Ramos (cell line): ENCODE results near the gene PPP2R2D.
"Not testable (repeated sequence)": the region's sequence is repeated elsewhere in the genome, so short reads cannot be mapped to it uniquely, and the experiment has no call there.

ENCODE experiments used
- in situ Hi-C: fragments of 300-500 bp; cut with MboI; formaldehyde crosslinking; loops from one replicate; pipeline ENCODE4 v1.14.3; 2022; ENCODE audit warnings: low sequenced_read_pairs; ENCODE audit not compliant: unreplicated experiment

The PPP2R2D gene

DNA sequence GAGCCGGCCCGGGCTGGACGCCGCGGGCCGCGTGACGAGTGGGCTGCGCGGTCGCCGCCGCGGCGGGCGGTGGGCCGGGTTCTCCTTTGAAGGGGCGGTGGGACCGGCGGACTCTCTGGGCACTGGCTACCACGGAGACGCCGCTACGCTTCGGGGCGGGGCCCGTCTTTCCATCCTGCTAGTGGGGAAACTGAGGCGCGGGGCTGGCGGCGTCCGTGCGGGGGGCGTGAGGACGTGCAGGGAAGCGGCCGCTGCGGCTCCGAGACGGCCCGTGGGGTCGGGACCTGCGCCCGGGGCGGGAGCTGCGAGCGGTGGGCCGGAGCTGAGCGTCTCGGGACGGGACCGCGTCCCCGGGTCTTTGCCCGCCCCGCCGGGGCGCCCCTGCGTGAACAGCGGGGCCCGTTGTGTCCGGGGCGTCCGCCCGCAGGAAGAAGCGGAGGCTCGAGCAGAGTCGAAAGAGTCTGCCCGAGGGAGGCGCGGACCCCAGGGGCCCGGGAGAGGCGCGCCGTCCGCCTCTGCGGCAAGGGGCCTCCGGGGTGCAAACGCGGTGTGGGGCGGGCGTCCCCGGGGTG lies 81.5 kb downstream of the PPP2R2D start:
- in situ Hi-C loops, result no loop called here

DNA sequence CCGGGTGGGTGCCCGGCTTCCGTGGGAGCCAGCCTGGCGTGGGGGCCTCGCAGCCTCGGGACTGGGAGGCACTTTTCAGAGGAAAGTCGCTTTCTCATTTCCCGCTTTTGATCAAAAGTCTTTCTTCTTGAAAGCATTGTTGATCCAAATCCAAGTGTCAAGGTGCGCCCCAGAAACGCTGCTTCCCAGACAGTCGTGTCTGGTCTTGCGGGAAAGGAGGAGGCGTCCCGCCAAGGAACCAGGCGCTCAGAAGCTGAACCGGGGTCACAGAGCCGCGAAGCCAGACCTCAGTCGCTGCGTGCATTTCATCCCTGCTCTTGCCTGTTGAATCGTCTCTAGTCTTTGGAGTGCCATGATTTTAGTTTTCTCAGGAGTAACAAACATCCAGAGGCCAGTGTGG lies 82.0 kb downstream of the PPP2R2D start:
- in situ Hi-C loops, result no loop called here

DNA sequence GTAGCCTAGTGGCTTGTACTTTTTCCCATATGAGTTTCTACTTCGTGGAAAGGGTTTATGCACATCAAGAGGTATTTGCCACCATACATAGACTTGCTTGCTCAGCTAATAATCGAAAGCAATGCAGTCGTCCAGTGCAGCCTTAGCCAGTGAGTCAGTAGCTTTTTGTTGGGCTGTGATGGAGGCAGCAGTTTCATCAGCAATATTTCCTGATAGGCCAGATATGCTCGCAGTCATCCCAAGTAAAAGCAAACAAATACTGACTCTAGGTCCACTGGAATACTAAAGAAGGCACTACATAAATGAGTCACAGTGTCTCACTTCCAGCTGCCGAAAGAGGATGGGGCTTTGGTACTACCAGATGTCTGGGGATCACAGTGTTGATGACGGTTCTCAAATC lies 83.0 kb downstream of the PPP2R2D start:
- in situ Hi-C loops, result no loop called here

DNA sequence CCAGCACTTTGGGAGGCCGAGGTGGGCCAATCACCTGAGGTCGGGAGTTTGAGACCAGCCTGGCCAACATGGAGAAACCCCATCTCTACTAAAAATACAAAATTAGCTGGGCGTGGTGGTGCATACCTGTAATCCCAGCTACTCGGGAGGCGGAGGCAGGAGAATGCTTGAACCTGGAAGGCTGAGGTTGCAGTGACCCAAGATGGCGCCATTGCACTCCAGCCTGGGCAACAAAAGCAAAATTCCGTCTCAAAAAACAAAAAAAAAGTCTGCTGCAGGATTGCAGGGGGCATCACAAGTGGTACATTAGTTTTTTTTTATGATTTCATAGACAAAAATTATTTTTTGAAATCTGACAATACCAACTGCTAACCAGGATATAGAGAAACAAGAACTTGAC lies 86.0 kb downstream of the PPP2R2D start:
- in situ Hi-C loops, result not testable (repeated sequence)

- in situ Hi-C loops, result not testable (repeated sequence)
Measured at GRCh38 chr10:131987301-131987700, 86.5 kb downstream of the PPP2R2D start.

DNA sequence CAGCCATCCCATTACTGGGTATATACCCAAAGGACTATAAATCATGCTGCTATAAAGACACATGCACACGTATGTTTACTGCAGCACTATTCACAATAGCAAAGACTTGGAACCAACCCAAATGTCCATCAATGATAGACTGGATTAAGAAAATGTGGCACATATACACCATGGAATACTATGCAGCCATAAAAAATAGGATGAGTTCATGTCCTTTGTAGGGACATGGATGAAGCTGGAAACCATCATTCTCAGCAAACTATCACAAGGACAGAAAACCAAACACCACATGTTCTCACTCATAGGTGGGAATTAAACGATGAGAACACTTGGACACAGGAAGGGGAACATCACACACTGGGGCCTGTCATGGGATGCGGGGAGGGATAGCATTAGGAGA lies 87.0 kb downstream of the PPP2R2D start:
- in situ Hi-C loops, result not testable (repeated sequence)

- in situ Hi-C loops, result no loop called here
Measured at GRCh38 chr10:131991726-131992125, 90.9 kb downstream of the PPP2R2D start.

DNA sequence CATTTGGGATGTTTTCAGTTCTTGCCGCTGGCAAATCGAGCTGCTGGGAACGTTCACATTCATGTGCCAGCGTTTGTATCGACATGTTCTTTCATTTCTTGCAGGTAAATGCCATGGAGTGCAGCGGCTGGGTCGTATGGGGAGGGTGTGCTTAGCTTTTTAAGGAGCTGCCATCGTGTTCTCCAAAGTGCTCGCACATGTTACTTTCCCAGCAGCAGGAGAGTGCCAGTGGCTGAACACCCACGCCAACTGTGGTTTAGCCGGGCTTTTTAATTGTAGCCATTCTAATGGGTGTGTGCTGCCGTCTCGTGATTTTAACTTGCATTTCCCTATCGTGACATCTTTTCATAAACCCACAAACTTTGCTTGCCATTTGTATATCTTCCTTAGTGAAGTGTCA lies 92.5 kb downstream of the PPP2R2D start:
- in situ Hi-C loops, result no loop called here

GRCh38 chr10:131994435-131994834 lies 93.6 kb downstream of the PPP2R2D start:
- in situ Hi-C loops, result no loop called here

DNA sequence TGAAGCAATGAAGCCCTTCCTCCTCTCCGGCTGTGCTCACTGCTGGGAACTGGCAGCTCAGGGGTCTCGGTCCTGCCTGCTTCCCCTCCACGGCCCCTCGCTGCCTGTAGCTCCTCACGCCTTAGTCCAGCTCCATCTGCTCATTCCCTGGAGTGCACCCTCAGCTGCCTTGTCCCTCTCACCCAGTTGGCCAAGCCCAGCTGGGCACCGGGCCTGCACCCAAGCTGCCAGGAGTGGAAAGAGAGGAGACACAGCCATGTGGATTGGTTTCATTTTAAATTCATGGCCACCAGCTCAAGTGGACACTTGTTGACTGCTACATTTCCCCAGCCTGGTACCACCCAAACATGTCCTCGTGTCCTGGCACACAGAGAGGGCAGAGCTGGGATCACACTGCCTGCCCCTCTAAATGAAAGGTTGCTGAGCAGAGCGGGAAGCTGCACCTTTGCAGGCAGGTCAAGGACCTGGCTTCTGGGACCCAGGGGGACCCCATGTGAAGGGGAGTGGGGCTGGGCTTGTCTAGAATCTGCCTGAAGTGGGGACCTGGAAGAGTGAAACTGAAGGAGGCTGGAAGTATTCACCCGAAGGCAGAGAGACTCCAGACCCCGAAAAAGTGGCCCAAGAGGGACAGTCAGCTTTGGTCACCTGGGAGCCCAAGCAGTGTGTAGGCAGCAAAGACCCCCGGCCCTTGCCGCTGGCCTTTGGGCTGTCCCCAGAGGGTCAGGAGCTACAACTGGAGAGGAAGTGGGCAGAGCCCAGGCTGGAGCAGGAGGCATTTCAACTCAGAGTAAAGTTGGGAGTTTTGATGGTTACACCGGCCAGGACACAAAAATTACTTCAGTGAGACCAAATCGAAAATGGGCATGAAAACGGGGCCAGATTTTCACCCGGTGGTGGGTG lies 95.9 kb downstream of the PPP2R2D start:
- in situ Hi-C loops, result no loop called here

GRCh38 chr10:131997366-131998049 lies 96.7 kb downstream of the PPP2R2D start:
- in situ Hi-C loops, result no loop called here

- in situ Hi-C loops, result no loop called here
Measured at GRCh38 chr10:131998050-131998844, 97.4 kb downstream of the PPP2R2D start.

DNA sequence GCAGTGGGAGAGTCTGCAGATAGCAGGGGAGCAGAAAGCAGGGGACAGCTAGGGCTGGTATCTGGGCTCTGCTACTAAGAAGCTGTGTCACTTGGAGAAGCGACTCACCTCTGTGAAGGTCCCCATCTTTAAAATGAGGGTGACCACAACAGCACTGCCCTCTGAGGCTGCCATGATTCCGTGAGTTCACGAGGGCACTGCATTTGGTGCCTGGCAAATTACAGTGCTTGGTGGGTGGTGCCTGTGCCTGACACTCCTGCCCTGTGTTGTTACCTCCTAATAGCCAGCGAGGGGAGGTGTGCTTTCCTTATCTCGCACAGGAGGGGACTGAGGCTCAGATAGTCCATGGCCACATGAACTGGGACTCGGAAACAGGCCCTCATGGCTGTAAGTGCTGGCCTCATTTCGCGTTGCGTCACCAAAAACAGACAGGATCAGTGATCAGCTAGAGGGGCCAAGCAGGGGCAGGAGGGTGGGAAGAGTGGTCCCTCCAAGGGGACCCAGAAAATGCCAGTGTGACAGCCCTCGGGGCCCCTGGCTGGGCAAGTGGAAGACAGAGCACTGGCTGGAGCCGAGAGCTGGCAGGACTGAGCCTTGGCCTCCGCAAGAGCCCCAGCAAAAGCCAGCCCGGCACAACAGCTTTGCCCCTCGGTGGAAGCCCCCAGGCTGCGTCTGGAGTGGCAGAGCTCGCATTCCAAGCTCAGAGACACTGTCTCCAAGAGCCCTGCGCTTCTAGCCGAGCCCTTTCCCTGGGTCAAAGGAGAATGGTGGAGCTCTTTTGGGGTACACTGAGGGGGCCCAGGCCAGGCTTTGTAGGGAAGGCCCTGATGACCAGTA lies 98.3 kb downstream of the PPP2R2D start:
- in situ Hi-C loops, result no loop called here

DNA sequence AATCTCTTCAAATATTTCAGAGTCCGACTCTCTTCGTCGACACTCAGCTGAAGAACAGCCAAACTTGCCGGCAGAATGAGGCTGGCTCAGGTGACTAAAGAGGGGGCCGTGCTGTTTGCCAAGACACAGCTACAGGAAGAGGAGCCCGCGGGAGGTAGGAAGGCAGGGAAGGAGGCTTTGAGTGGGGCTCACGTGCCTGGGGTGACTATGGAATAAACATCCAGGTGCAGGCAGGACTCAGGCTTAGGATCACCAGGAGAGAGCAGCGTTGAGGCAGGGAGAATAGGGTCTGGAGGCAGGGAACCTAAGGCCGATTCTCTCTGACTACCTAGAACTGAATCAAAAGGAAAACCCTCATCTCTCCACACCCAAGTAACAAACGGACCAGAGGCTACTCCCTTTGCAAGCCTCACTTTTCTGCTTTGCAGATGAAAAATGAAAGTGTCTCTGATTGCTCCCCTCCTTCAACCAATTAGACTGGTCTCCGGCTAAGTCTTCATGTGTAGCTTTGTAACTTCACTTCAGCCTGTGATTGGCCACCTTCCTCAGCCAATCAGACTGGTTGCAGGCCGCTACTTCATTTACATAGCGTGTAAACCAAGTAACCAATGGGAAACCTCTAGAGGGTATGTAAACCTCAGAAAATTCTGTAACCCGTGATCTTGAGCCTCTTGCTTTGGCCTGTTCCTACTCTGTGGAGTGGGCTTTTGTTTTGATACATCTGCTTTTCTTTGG lies 100.6 kb downstream of the PPP2R2D start:
- in situ Hi-C loops, result no loop called here

DNA sequence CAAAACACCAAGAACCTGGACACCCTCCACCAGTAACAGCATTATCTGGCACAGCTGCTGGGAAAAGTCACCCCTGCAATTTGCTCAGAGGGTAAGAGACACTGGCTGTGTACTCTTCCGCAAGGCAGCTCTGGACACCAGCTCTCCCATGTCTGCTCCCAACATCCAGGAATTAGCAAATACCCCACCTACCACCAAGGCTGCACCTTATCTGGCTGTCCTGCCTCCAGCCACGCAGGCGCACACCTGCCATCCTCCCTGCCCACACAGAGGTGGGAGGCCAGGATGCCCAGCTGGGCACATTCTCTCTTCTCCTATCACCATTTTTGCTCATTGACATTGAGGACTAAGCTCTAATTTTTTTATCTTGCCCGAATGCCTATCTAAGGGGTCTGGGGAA lies 101.2 kb downstream of the PPP2R2D start:
- in situ Hi-C loops, result no loop called here

- in situ Hi-C loops, result no loop called here
Measured at GRCh38 chr10:132003282-132003924, 102.6 kb downstream of the PPP2R2D start.

DNA sequence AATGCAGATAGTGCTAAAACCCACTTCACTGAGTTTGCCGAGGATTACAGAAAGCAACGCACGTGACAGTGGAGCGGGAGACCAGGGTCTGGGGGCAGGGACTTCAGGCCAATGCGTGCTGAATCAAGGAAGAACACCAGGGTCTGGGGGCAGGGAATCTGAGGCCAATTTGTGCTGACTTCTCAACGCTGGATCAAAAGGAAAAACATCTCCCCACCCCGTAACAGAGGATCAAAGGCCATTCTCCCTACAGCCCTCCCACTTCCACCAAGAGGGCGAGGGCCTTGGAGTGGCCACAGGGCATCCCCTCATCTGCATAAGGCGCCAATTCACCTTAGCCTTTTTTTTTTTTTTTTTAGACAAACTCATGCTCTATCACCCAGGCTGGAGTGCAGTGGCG lies 103.2 kb downstream of the PPP2R2D start:
- in situ Hi-C loops, result no loop called here

DNA sequence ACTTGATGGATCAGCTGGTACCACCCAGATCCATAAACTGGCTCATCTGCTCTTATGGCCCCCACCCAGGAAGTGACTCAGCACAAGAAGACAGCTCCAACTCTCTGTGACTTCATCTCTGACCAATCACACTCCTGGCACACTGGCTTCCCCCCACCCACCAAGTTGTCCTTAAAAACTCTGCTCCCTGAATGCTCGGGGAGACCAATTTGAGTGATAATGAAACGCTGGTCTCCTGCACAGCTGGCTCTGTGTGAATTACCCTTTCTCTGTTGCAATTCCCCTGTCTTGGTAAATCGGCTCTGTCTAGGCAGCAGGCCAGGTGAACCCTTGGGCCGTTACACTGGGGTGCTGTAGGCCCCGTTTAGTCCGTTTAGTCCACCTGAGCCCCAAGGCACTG lies 104.3 kb downstream of the PPP2R2D start:
- in situ Hi-C loops, result no loop called here

DNA sequence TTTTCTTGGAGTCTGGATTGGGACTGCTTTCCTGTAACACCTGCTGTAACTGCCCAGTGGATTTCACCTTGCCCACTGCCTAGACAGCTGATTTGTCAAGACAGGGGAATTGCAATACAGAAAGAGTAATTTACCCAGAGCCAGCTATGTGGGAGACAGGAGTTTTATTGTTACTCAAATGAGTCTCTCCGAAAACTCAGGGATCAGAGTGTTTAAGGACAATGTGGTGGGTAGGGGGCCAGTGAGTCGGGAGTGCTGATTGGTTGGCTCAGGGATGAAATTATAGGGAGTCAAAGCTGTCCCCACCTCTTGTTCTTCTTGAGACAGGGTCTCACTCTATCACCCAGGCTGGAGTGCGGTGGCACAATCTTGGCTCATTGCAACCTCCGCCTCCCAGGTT lies 106.2 kb downstream of the PPP2R2D start:
- in situ Hi-C loops, result no loop called here
